Cardiac muscle cell (in vitro differentiated cells and primary cell): ENCODE results near the gene ATP8B4. TPM values are rescaled to one million over a fixed set of nuclear protein-coding genes. Genes with fewer than 3 reads are reported as not detected.
"Not testable (repeated sequence)": the region's sequence is repeated elsewhere in the genome, so short reads cannot be mapped to it uniquely, and the experiment has no call there.

ENCODE experiments used
- DNase-seq, 2 donors: peaks; one replicate each; pipeline versions ENCODE4 v3.0.0 to v3.0.0-alpha.2; 2010 to 2017; ENCODE audit warnings: low read depth in 1 of 2, low spot score in 1 of 2
- H3K27ac ChIP-seq: fragments of 200-600 bp; sonication (generic); 2 replicates; pipeline ENCODE4 v1.5.1; 2016
- H3K27me3 ChIP-seq: fragments of 200-600 bp; sonication (generic); 2 replicates; pipeline ENCODE4 v1.6.0; 2016; ENCODE audit warnings: control low read depth
- H3K36me3 ChIP-seq: fragments of 200-600 bp; sonication (generic); 2 replicates; pipeline ENCODE4 v1.5.1; 2016; ENCODE audit warnings: control low read depth
- H3K4me1 ChIP-seq: fragments of 200-600 bp; sonication (generic); 2 replicates; pipeline ENCODE4 v1.8.1; 2017; ENCODE audit warnings: low read depth, mild to moderate bottlenecking, mixed run types
- H3K4me3 ChIP-seq: fragments of 200-600 bp; sonication (generic); 2 replicates; pipeline ENCODE4 v1.5.1; 2016; ENCODE audit warnings: mild to moderate bottlenecking
- H3K9me3 ChIP-seq: fragments of 200-600 bp; sonication (generic); 2 replicates; pipeline ENCODE4 v1.5.1; 2017; ENCODE audit warnings: low read depth, mild to moderate bottlenecking, control low read depth
- CTCF ChIP-seq: IDR thresholded peaks from 2 replicates; pipeline ENCODE4 v1.5.1; 2012; ENCODE audit warnings: low read depth, mild to moderate bottlenecking, low read length
- polyA plus RNA-seq: library from polyadenylated mRNA; unstranded; fragments of >200 nt; fragmentation: Nextera tagmentation; extraction: Ambion mirVana; gene quantifications from 2 replicates; pipeline ENCODE4 v1.2.1, GENCODE V29; 2016
- total RNA-seq: library from RNA; depleted of rRNA; stranded (reverse); fragments of >200 nt; gene quantifications from 2 replicates; pipeline ENCODE4 v1.2.3, GENCODE V29; 2016

Gene ATP8B4
- total and polyA plus RNA-seq, 2 experiments from 2014 or later, result 0.09 to 0.12 TPM

GRCh38 chr15:49979705-49980382 lies 139.2 kb downstream of the ATP8B4 start:
- Histone ChIP-seq H3K36me3 (no peaks in the 10 kb centered on the region), H3K9me3 (no peaks in the 10 kb centered on the region), H3K4me3 (no peak overlapping the region), H3K27me3 (no peaks in the 10 kb centered on the region), H3K4me1 (peaks cover 4% of the 10 kb centered on the region), H3K27ac (no peak overlapping the region)
- no peak for DNase-seq
- TF ChIP-seq CTCF, result no peak

GRCh38 chr15:49978121-49978520 lies 140.9 kb downstream of the ATP8B4 start:
- DNase-seq, result no peak
- Histone ChIP-seq H3K36me3 (no peaks in the 10 kb centered on the region), H3K4me1 (no peaks in the 10 kb centered on the region), H3K27ac (no peak overlapping the region), H3K4me3 (no peak overlapping the region), H3K9me3 (no peaks in the 10 kb centered on the region), H3K27me3 (no peaks in the 10 kb centered on the region)
- no peak for TF ChIP-seq CTCF

GRCh38 chr15:49977306-49977705 lies 141.7 kb downstream of the ATP8B4 start:
- Histone ChIP-seq H3K4me1 (no peaks in the 10 kb centered on the region), H3K36me3 (no peaks in the 10 kb centered on the region), H3K4me3 (no peak overlapping the region), H3K27me3 (no peaks in the 10 kb centered on the region), H3K27ac (no peak overlapping the region), H3K9me3 (no peaks in the 10 kb centered on the region)
- DNase-seq, result no peak
- no peak for TF ChIP-seq CTCF

GRCh38 chr15:49964551-49964950 lies 154.5 kb downstream of the ATP8B4 start:
- Histone ChIP-seq H3K27ac (no peak overlapping the region), H3K9me3 (no peaks in the 10 kb centered on the region), H3K36me3 (no peaks in the 10 kb centered on the region), H3K27me3 (no peaks in the 10 kb centered on the region), H3K4me3 (no peak overlapping the region), H3K4me1 (no peaks in the 10 kb centered on the region)
- no peak for DNase-seq
- no peak for TF ChIP-seq CTCF

- DNase-seq, result peak in 1 of 2 donors; percentile 49
- H3K4me3 ChIP-seq, result no peak overlapping the region
- TF ChIP-seq CTCF, result no peak
- no peaks in the 10 kb centered on the region for H3K4me1 ChIP-seq
- no peak overlapping the region for H3K27ac ChIP-seq
- no peaks in the 10 kb centered on the region for H3K9me3 ChIP-seq
- H3K27me3 ChIP-seq, result no peaks in the 10 kb centered on the region
- no peaks in the 10 kb centered on the region for H3K36me3 ChIP-seq
These were observed 155.0 kb downstream of the ATP8B4 start for GRCh38 chr15:49964061-49964460.

GRCh38 chr15:49963033-49963772 lies 155.8 kb downstream of the ATP8B4 start:
- DNase-seq, H3K4me3 ChIP-seq, H3K36me3 ChIP-seq, H3K27ac ChIP-seq, H3K9me3 ChIP-seq, H3K4me1 ChIP-seq, H3K27me3 ChIP-seq: not testable (repeated sequence)
